ENCODE measurements around the gene GABARAP.

The GABARAP gene

DNA sequence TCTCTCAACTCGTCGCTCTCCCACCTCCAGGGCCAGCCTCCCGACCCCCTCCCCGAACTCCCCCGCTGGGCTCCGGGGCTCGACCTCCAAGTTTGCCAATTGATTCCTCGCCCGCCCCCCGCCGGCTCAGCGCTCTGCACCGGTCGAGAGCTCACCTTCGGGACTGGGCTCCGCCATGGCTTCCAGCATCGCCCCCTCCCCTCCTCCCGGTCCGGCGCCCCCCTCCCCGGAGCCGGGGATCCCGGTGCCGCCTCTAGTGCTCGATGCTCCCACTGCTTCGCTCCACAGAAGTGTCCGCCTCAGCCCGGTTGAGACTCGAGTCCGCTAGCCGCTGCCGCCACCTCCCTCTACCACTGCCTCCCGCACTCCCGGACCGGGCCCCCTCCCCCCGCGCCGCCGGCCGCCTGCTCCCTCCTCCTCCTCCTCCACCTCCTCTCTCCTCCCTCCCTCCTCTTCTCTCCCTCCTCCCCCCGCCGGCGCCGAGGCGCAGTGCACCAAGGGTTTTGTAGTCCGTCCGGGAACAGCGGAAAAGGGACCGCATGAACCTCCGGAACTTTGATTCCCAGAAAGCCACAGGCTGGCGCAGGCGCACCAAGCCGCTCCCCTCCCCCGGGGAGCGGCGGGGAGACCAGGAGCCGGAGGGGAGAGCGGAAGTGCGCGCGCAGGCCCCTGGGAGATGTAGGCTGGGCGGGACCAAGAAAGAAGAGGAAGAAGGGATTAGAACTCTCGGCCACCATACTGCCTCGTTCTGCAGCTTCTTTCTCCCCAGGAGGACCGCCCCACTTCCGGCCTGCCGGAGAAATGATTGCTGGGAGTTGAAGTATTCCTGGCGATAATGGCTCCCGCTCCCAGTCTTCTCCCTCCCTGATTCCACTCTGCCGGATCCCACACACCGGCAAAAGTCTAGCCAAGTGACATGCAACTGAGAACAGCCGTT lies 2.9 kb downstream of the GABARAP start, which contains the start of gene PHF23:
TSS of gene PHF23 (minus strand) at position 367 of the 937 bp plus-strand sequence. CDS start at position 189, 178 bp downstream.
- DNase-seq (ENCODE audit: low spot score), result peak; percentile 99

DNA sequence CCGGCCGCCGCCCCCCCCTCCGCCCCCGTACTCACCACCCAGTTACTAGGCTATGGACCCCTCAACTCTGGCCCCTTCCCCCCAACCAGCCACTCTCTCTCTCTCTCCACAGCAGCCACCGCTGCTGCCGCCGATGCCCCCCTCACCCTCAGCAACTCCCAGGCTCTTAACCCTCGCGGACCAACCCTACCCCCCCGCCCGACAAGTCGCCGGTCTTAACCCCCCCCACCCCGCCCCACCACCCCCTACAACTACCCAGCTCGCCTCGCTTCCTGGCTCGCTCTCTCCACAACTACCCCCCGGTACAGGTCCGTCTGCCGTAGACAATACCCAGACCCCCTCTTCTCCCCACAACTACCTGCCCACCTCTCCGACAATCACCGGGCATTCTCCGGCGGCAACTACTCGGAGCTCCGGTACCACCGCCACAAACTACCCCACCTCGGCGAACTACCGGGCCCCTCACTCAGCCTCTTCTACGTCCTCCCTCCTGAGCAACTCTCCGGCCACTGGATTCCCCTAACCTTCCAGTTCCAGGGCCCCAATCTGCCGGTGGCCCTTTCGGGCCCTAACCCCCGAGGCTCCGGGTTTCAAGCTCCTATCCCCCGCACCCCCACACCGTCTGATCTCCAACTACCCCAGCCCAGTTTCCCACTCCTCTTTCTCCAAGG lies 3.7 kb downstream of the GABARAP start:
- DNase-seq (ENCODE audit: low spot score), result no peak

DNA sequence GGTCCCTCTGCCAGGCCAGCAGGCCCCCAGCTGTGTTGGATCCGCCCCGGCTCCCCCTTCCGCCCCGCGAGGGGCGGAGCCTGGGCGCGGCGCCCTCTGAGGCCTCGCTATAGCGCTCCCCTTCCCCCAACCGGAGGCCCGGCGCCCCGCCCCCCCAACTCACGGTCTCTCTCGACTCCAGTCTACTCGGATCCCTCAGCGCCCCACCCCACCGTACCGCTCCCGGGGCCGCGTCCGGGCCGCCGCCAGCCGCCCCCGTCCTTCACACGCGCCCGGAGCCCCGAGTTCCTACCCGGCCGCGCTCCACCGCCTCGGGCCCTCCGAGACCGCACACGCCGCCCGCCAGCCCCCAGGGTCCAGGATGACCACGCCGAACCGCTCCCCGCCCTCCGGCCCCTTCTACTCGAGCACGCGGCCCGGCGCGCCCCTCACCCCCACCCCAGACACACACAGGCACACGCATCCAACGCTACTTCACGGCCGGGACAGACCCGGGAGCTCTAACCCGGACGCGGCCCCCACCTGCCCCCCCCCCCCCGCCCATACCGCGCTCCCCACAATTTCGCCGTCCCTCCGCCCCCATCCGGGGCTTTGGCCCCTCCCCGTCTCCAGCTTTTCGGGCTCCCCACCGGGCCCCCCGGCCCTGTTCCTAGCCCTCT lies 4.4 kb downstream of the GABARAP start:
- peak; percentile 85 for DNase-seq (ENCODE audit: low spot score)

DNA sequence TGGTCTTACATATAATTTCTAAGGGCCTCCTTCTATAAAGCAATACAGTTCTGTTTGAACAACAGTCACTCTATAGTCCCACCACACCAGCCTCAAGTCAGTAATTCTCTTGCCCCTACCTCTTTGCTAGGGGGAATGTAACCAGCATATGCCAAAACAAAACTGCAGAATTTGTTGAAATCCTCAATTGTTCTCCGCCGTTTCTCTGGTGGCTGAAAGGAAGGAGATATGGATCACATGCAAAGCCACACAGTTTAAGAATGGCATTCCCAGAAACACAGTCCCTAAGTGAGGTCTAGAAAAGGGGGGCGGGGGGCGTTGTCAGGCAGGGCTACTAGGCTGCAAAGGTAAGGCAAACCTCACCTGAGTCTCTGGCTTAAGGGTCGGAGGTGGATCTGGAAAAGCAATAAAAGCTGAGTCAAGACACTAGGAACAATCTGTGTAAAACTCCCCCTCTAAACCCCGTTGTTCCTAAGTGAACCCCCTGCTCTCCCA lies 4.9 kb downstream of the GABARAP start:
- no peak for DNase-seq (ENCODE audit: low spot score)

DNA sequence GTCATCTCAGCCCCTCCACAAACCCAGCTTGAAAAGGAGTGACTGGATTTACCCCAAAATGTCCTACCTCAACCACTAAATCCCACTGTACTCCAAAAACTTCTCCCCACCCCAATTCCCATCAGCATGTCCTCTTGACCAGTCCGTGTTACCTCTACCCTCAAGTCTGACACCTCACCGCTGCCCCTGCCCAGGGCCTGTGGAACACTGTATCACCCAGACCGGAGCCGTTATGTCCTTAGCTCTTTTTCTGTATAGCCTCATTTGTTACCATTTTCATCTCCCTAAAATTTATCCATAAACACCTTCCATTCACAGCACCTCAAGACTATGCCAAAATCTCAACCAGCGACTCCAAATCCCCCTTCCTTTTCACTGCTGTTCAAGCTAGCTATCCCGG lies 5.4 kb downstream of the GABARAP start:
- no peak for DNase-seq (ENCODE audit: low spot score)

DNA sequence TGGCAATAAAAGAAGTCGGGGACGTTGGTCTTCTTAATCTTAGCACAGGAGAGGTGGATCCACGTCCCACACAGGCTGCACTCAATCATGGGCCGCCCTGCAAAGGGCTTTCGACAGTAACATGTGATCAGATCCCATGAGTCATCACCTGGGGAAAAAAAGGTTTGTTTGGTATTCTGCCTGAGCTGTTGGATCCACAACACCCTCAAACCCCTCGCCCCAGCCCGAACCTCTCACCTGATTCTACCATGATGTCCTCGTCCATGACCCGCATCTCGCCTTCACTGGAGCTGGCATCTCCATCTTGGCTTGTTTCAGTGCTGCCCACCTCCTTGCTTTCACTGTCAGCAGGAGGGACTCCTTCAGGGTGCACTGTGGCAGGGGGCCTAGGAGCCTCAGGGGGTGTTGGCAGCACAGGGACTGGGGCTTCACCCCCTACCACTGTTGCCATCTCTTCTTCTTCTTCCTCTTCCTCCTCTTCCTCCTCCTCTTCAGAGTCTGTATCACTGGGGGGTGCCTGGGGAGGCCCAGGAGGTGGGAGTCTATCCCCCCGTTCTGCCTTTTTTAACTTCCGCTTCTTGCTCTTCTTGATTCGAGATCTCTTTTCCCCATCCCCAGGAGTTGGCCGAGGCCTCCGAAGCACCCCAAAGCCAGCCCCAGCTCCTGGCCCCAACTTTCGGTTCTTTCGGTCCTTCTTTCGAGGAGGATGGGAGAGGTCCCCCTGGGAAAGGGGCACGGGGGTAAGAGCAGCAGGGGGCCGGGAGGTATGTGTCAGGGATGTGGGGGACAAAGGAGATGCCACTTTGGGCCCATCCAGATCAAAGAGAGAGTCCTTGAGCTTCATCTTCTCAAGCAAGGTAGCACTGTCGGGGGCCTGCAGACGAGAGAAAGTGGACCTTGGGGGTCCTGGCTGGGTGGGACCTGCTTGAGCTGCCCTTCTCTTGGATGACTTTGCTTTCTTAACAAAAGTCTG lies 6.3 kb downstream of the GABARAP start:
- no peak for DNase-seq (ENCODE audit: low spot score)

DNA sequence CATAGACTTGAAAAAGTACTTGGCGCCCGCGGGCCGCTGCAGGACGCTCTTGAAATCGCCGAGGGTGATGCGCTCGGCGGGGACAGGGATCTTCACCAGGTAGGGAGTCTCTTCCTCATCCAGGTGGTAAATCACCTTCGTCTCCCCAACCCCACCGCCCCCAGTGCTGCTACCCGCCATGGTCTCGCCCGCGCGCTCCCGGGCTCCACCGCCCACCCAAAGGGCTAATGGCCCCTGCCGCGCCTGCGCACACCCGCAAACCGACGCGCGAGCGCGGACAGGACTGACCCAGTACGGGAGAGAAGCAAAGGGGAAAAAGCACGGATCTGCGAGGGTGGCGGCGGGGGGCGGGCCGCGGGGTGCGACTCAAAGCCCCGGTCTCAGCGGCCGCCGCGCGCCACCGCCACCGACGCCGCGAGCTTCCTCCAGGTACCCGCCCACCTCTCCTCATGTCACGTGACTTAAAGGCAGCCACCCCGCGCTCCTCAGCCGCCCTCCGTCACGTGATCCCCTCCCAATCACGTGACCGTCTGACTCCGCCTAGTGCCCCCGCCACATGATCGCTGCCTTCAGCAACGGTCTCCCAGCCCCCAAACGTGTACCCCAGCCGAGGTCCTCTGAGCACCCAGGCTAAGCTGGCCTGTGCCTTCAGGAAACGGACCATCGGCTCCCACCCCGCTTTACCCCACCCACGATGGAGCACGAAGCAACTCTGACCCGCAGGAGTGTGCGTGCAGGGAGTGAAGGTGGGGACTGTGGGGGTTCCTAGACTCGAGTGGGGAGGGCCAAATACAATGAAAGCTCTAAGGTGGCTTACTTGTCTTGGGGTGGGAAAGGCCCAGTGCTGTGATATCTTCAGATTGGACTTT lies 7.9 kb downstream of the GABARAP start, which contains the start of gene DVL2:
TSS of gene DVL2 (minus strand) at position 435 of the 869 bp plus-strand sequence. CDS start at position 180, 255 bp downstream.
- DNase-seq (ENCODE audit: low spot score), result peak; percentile 94

DNA sequence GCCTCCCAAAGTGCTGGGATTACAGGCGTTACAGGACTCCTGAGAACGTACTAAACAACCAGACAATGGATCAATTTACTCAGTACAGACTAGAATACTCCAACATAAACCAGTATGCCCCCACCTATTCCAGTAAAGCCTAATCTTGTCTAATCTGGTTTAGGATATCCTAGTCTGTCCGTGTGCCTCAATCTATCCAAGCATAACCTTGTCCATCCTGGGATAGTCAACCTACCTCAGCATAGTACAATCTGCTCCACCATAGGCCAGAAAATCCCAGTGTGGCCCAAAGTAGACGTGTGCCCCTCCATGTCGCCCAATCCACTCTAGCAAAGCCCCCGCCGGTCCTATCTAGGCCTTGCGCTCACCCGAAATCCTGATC lies 8.6 kb downstream of the GABARAP start:
- DNase-seq (ENCODE audit: low spot score), result no peak

DNA sequence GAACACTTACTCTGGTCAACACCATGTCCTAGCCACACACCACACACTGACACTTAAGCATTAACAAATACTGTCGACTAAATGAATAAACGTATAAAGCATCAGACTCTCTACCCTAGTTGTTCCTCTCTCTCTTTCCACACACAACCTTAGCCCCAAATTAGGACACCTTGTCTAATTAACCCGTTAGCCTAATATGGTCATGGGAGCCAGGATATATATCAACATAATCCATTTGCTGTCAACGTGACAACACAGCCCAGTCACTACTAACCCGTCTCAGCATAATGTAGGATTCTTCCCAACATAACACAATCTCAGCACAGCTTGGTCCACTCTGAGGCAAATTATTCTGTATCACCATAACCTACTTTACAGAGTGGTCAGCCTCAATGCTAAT lies 10.1 kb downstream of the GABARAP start:
- no peak for DNase-seq (ENCODE audit: low spot score)

DNA sequence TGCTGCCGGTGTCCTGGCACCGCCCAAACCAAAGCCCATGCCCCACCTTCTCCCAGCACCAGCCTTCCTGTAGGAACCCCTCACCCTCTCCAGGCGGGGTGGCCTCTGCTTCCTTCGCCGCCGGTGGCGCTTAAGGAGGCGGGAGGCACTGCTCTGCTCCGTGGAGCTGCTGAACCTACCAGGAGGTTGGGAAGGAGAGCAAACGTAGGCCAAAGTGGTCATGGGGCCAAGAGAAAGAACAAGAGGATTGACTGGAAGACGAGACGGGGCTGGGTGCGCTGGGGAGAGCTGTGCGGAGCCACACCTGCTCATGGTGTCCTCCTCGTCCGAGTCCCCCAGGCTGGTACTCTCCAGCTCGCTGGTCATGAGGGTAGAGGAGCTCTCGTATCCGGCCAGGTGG lies 12.7 kb downstream of the GABARAP start:
- no peak for DNase-seq (ENCODE audit: low spot score)

DNA sequence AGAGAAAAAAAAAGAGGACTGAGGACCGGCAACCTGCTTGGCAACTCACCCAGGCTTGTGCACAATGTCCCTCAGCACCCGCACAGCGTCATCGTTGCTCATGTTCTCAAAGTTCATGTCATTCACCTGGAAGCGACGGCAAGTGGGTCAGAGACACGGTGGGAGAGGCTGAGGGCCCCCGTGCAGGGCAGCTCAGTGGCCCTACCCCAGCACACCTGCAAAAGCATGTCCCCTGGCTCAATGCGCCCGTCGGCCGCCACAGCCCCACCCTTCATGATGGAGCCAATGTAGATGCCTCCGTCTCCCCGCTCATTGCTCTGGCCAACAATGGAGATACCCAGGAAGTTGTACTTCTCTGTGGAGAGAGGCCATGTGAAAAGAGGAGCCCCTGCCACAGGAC lies 13.3 kb downstream of the GABARAP start:
- no peak for DNase-seq (ENCODE audit: low spot score)

DNA sequence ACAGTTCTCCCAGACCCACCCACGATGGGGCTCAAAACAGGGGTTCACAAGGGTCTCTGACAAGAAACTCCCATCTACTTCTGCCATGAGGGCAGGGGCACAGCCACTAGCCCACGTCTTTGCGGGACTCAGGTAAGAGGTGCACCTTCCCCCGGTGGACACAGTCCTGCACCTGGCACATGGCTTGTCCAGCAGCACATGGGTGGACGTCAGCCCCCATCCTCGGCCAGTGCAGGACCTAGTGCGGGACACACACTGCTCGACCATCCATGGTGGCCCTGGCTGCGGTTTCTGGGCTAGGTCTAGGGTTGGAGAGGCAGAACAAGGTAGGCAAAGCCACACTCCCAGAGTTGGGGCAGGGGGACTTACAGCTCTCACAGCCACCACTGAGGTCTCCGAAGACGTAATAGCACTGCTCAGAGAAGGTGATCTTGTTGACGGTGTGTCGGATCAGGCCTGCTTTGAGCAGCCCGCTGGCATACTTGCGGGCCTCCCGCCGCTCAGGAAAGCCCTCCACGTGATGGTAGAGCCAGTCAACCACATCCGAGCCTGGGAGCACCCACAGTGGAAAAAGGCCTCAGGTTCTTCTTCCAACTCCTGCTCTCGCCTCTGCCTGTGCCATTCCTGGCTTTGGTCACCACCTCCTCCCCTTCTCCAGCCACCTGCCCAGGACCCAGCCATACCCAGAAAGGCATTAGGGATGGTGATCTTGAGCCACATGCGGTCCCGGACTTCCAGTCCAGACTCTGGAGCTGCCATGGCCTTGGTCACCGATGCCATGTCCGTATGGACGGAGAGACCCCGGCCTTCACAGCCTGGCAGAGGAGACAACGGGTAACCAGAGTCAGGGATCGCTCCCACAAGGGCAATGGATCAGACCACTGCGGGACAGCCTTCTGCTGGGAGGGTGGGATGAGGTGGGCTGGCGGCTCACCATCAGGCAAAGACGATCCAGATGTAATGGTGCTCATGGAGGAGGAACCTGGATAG lies 15.2 kb downstream of the GABARAP start:
- DNase-seq (ENCODE audit: low spot score), result no peak

DNA sequence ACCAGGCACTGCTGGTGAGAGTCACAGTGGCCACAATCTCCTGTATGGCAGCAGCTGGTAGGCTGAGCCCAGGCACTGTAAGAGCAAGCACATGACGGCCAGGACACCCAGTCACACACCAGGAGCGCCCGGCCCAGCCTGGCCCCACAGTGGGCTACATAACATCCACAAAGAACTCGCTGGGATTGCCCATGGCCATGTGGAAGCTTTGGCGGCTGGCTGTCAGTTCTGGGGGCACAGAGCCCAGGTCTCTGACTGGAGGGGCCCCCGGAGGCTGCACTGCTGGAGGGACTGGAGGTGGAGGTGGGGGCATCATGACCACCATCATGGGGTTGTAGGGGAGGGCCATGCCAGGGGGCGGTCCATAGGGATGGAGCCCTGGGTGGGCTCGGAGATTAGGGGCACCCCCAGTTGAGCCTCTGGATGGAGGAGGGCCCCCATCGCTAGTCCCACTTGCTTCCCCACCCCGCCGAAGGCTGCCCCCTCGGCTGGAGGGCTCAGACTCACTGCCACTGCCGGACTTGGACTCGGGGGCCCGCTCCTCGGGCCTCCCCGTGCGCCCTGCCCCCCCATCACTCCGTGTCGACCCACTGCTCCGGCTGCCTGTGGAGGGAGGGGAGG lies 16.4 kb downstream of the GABARAP start:
- no peak for DNase-seq (ENCODE audit: low spot score)

DNA sequence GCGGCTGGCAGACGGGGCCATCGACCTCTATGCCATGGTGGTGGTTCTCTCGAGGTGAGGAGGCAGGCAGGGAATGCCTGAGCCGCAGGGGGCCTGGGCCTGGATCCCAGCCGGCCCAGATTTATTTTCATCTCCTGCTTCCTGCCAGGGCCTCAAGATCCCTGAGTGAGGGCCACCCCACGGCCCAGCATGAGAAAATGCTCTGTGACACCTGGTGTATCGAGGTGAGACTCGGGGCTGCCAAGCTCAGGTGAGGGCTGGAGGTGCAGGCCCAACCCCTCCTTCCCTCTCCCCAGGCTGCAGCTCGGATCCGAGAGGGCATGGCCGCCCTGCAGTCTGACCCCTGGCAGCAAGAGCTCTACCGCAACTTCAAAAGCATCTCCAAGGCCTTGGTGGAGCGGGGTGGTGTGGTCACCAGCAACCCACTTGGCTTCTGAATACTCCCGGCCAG lies 17.6 kb downstream of the GABARAP start:
- DNase-seq (ENCODE audit: low spot score), result no peak

DNA sequence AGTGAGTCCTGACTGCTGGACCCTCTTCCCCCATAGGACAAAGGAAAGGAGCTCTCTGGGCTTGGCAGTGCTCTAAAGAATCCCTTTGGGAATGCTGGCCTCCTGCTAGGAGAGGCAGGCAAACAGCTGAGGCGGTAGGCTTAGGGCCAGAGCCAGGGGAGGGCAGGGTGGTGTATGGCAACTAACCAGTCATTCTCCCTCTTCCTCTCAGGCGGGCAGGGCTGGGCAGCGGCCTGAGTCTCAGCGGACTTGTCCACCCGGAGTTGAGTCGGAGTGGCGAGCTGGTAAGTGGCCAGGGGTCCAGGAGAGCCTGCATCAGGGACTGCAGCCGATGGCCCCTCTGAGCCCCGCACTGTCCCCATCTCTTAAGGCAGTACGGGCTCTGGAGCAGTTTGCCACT lies 18.1 kb downstream of the GABARAP start:
- no peak for DNase-seq (ENCODE audit: low spot score)

DNA sequence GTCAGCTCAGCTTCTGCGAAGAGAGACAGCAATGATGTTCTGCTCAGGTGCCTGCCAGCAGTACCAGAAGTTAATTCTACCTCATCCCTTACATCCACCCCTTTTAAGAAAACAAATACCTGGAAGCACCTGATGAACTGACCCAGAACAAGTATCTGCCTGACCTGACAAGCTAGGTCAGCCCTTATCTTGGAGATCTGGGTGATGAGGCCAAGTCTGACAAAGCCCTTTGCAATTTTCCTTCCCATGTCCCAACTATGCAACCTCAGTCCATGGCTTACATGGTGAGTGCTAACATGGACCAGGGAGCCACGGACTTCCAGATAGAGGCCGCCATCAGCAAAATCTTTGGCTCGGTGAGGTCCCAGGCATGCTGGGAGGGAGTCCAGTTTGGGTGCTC lies 18.9 kb downstream of the GABARAP start:
- DNase-seq (ENCODE audit: low spot score), result no peak

DNA sequence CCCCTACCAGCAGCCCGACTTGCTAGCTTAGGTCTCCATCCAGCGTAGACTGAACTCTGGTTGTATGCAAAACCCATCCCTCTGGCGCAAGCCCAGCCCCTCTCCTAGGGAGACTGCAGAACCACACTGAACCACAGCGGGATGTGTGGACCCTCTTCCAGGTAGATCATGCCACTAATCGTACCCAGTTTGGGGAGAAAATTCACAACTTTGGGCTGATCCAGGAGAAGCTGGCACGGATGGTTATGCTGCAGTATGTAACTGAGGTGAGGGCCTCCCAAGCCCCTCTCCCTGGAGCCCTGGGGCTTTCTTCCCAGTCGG lies 19.3 kb downstream of the GABARAP start:
- DNase-seq (ENCODE audit: low spot score), result no peak

DNA sequence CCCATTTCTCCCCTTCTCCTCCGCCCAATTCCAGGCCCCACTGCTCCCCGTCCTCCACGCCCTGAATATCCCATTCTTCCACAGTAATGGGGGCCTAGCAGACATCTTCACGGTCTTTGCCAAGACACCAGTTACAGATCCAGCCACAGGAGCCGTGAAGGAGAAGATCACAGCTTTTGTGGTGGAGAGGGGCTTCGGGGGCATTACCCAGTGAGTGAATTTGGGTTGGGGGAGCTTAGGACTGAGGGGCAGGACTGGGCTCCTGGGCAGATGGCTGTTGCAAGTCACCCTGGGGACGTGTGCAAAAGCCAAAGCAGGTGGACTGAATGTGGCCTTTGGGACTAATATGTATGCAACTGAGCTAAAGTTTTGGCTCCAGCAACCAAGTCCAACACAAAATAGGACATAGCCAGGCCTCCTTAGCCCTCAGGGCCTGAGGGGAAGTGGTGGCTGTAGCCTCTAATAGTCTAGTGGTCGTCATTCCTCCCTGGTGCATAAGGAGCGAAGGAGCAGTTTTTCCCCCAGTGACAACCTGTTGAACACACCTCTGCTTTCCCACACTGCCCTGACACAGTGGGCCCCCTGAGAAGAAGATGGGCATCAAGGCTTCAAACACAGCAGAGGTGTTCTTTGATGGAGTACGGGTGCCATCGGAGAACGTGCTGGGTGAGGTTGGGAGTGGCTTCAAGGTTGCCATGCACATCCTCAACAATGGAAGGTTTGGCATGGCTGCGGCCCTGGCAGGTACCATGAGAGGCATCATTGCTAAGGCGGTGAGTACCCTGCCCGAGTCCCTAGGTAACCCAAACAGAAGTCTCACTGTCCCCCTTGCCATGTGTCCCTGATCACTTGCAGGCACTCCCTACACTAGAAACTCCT lies 19.9 kb downstream of the GABARAP start:
- no peak for DNase-seq (ENCODE audit: low spot score)
